HL-60 (cell line): ENCODE results near the gene ZNF507.

Experiments used
- DNase-seq, 2 experiments: peaks; one replicate each; pipeline ENCODE4 v3.0.0-alpha.2; 2010 to 2020; ENCODE audit warnings: low read depth in 1 of 2, low spot score in 1 of 2
- H3K27ac ChIP-seq: fragments of 250-450 bp; sonication (Bioruptor Pico); replicated peaks from 2 replicates; pipeline ENCODE4 v1.5.1; 2020; ENCODE audit warnings: mild to moderate bottlenecking, moderate library complexity
- H3K27me3 ChIP-seq: fragments of 250-450 bp; sonication (Bioruptor Pico); 2 replicates; pipeline ENCODE4 v1.5.1; 2021; ENCODE audit warnings: mild to moderate bottlenecking, moderate library complexity; ENCODE audit not compliant: insufficient read depth, poor library complexity, severe bottlenecking
- H3K4me3 ChIP-seq: replicated peaks from 2 replicates; pipeline ENCODE4 v1.5.1; 2011; ENCODE audit warnings: mild to moderate bottlenecking, control low read depth, low read length; ENCODE audit not compliant: insufficient read depth
- GABPA ChIP-seq: IDR thresholded peaks from 2 replicates; pipeline ENCODE4 v1.6.1; 2012; ENCODE audit warnings: low read depth
- POLR2AphosphoS5 ChIP-seq: IDR thresholded peaks from 2 replicates; pipeline ENCODE4 v1.6.1; 2012; ENCODE audit warnings: low read depth
- SPI1 ChIP-seq: IDR thresholded peaks from 2 replicates; pipeline ENCODE4 v1.6.1; 2012; ENCODE audit warnings: low read depth, mild to moderate bottlenecking, borderline replicate concordance
- TF ChIP-seq, protein P1 (sequence below): IDR thresholded peaks from one replicate; pipeline ENCODE4 v1.5.1; 2011; ENCODE audit warnings: low read length, control low read depth, inconsistent platforms; ENCODE audit not compliant: insufficient read depth
- TF ChIP-seq, protein P2 (sequence below): IDR thresholded peaks from 2 replicates; pipeline ENCODE4 v1.6.1; 2012; ENCODE audit warnings: low read depth; ENCODE audit not compliant: insufficient replicate concordance

The ZNF507 gene

GRCh38 chr19:32303193-32303592, 42.2 kb upstream of the ZNF507 start:
- no peak overlapping the region for H3K4me3 ChIP-seq
- no peaks in the 10 kb centered on the region for H3K27me3 ChIP-seq
- no peak overlapping the region for H3K27ac ChIP-seq
- DNase-seq: no peak
- TF ChIP-seq, protein P1, sequence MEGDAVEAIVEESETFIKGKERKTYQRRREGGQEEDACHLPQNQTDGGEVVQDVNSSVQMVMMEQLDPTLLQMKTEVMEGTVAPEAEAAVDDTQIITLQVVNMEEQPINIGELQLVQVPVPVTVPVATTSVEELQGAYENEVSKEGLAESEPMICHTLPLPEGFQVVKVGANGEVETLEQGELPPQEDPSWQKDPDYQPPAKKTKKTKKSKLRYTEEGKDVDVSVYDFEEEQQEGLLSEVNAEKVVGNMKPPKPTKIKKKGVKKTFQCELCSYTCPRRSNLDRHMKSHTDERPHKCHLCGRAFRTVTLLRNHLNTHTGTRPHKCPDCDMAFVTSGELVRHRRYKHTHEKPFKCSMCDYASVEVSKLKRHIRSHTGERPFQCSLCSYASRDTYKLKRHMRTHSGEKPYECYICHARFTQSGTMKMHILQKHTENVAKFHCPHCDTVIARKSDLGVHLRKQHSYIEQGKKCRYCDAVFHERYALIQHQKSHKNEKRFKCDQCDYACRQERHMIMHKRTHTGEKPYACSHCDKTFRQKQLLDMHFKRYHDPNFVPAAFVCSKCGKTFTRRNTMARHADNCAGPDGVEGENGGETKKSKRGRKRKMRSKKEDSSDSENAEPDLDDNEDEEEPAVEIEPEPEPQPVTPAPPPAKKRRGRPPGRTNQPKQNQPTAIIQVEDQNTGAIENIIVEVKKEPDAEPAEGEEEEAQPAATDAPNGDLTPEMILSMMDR: no peak
- no peak for TF ChIP-seq POLR2AphosphoS5
- no peak for TF ChIP-seq SPI1
- TF ChIP-seq, protein P2, sequence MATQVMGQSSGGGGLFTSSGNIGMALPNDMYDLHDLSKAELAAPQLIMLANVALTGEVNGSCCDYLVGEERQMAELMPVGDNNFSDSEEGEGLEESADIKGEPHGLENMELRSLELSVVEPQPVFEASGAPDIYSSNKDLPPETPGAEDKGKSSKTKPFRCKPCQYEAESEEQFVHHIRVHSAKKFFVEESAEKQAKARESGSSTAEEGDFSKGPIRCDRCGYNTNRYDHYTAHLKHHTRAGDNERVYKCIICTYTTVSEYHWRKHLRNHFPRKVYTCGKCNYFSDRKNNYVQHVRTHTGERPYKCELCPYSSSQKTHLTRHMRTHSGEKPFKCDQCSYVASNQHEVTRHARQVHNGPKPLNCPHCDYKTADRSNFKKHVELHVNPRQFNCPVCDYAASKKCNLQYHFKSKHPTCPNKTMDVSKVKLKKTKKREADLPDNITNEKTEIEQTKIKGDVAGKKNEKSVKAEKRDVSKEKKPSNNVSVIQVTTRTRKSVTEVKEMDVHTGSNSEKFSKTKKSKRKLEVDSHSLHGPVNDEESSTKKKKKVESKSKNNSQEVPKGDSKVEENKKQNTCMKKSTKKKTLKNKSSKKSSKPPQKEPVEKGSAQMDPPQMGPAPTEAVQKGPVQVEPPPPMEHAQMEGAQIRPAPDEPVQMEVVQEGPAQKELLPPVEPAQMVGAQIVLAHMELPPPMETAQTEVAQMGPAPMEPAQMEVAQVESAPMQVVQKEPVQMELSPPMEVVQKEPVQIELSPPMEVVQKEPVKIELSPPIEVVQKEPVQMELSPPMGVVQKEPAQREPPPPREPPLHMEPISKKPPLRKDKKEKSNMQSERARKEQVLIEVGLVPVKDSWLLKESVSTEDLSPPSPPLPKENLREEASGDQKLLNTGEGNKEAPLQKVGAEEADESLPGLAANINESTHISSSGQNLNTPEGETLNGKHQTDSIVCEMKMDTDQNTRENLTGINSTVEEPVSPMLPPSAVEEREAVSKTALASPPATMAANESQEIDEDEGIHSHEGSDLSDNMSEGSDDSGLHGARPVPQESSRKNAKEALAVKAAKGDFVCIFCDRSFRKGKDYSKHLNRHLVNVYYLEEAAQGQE: no peak
- no peak for TF ChIP-seq GABPA

- Histone ChIP-seq H3K27ac (no peak overlapping the region), H3K4me3 (no peak overlapping the region), H3K27me3 (no peaks in the 10 kb centered on the region)
- DNase-seq: no peak
- no peak for TF ChIP-seq GABPA
- no peak for TF ChIP-seq POLR2AphosphoS5
- TF ChIP-seq, protein P2: no peak
- no peak for TF ChIP-seq SPI1
- TF ChIP-seq, protein P1: no peak
These were observed 37.8 kb upstream of the ZNF507 start for GRCh38 chr19:32307591-32307990.

DNA sequence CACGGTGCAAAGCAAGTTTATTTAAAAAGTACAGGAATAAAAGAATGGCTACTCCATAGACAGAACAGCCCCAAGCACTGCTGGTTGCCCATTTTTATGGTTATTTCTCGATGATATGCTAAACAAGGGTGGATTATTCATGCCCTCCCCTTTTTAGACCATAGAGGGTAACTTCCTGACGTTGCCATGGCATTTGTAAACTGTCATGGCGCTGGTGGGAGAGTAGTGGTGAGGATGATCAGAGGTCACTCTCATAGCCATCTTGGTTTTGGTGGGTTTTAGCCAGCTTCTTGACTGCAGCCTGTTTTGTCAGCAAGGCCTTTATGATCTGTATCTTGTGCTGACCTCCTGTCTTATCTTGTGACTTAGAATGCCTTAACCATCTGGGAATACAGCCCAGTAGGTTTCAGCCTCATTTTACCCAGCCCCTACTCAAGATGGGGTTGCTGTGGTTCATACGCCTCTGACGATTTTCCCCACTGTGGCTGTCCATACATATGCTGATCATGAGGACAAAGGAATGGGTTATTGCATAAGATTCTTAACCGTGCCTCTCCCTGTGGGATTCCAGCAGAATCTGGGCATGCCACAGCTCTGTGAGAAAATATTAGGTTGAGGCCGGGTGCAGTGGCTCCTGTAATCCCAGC, 36.9 kb upstream of the ZNF507 start:
- Histone ChIP-seq H3K27me3 (no peaks in the 10 kb centered on the region), H3K27ac (no peak overlapping the region), H3K4me3 (no peak overlapping the region)
- no peak for DNase-seq
- TF ChIP-seq GABPA (no peak), POLR2AphosphoS5 (no peak), SPI1 (no peak)
- TF ChIP-seq, protein P1: no peak
- TF ChIP-seq, protein P2: no peak
